KMS-11 (cell line): ENCODE measurements around the gene HSD3B2.

ENCODE experiments used
- H2AFZ ChIP-seq: fragments of 200-600 bp; sonication (generic); 2 replicates; pipeline ENCODE4 v1.6.1; 2016; ENCODE audit warnings: antibody characterized with exemption, mixed run types, low read depth
- H3K27ac ChIP-seq: fragments of 200-600 bp; sonication (generic); 2 replicates; pipeline ENCODE4 v1.6.1; 2016; ENCODE audit warnings: mild to moderate bottlenecking, mixed run types
- H3K27me3 ChIP-seq: fragments of 200-600 bp; sonication (generic); 2 replicates; pipeline ENCODE4 v1.6.1; 2017; ENCODE audit warnings: mild to moderate bottlenecking, low read depth, mixed run types, moderate library complexity; ENCODE audit not compliant: insufficient read depth
- H3K36me3 ChIP-seq: fragments of 200-600 bp; sonication (generic); 2 replicates; pipeline ENCODE4 v1.6.1; 2017; ENCODE audit warnings: mild to moderate bottlenecking, mixed run types; ENCODE audit not compliant: insufficient read depth
- H3K4me1 ChIP-seq: fragments of 200-600 bp; sonication (generic); 2 replicates; pipeline ENCODE4 v1.6.1; 2016; ENCODE audit warnings: mild to moderate bottlenecking, low read depth, mixed run types; ENCODE audit not compliant: poor library complexity, severe bottlenecking
- H3K4me2 ChIP-seq: fragments of 200-600 bp; sonication (generic); 2 replicates; pipeline ENCODE4 v1.7.0; 2016; ENCODE audit warnings: mild to moderate bottlenecking, mixed run types
- H3K4me3 ChIP-seq: fragments of 200-600 bp; sonication (generic); IDR thresholded peaks from 2 replicates; pipeline ENCODE4 v1.6.1; 2017; ENCODE audit warnings: low read depth, low read length, mixed read lengths; ENCODE audit not compliant: insufficient read depth
- H3K79me2 ChIP-seq: fragments of 200-600 bp; sonication (generic); 2 replicates; pipeline ENCODE4 v1.6.1; 2016; ENCODE audit warnings: low read depth, mixed run types; ENCODE audit not compliant: insufficient read depth
- H3K9ac ChIP-seq: fragments of 200-600 bp; sonication (generic); 2 replicates; pipeline ENCODE4 v1.6.1; 2016; ENCODE audit warnings: mild to moderate bottlenecking, mixed run types
- H4K20me1 ChIP-seq: fragments of 200-600 bp; sonication (generic); 2 replicates; pipeline ENCODE4 v1.6.1; 2016; ENCODE audit warnings: mild to moderate bottlenecking, mixed run types; ENCODE audit not compliant: insufficient read depth
- CTCF ChIP-seq: fragments of 200-600 bp; sonication (generic); conservative IDR thresholded peaks from 2 replicates; pipeline ENCODE4 v1.6.1; 2017; ENCODE audit warnings: low read depth, mild to moderate bottlenecking, antibody characterized with exemption, low read length, moderate library complexity, mixed read lengths

HSD3B2 gene

GRCh38 chr1:119422631-119423030 lies 7.7 kb downstream of the HSD3B2 start:
- Histone ChIP-seq H3K79me2 (no peaks in the 10 kb centered on the region), H3K4me1 (no peaks in the 10 kb centered on the region)
- TF ChIP-seq CTCF, result no peak

GRCh38 chr1:119428991-119429390 lies 14.0 kb downstream of the HSD3B2 start:
- H3K27me3 ChIP-seq, result no peaks in the 10 kb centered on the region

More at GRCh38 chr1:119422631-119423030, 7.7 kb downstream of the HSD3B2 start:
- no peak overlapping the region for H3K9ac ChIP-seq
- no peaks in the 10 kb centered on the region for H4K20me1 ChIP-seq
- H3K27me3 ChIP-seq, result no peaks in the 10 kb centered on the region
- H3K36me3 ChIP-seq, result no peaks in the 10 kb centered on the region
- H2AFZ ChIP-seq, result no peak overlapping the region
- H3K27ac ChIP-seq, result no peak overlapping the region
- H3K4me3 ChIP-seq, result no peak overlapping the region
- H3K4me2 ChIP-seq, result no peak overlapping the region

GRCh38 chr1:119429687-119430086 lies 14.7 kb downstream of the HSD3B2 start:
- no peak overlapping the region for H3K4me3 ChIP-seq

More at GRCh38 chr1:119428991-119429390, 14.0 kb downstream of the HSD3B2 start:
- H3K36me3 ChIP-seq, result no peaks in the 10 kb centered on the region
- H3K4me1 ChIP-seq, result no peaks in the 10 kb centered on the region
- no peaks in the 10 kb centered on the region for H3K79me2 ChIP-seq
- H3K4me3 ChIP-seq, result no peak overlapping the region
- H3K9ac ChIP-seq, result no peak overlapping the region
- H3K4me2 ChIP-seq, result no peak overlapping the region
- no peak for TF ChIP-seq CTCF
- no peaks in the 10 kb centered on the region for H4K20me1 ChIP-seq
- H3K27ac ChIP-seq, result no peak overlapping the region
- no peak overlapping the region for H2AFZ ChIP-seq

GRCh38 chr1:119430486-119430885 lies 15.5 kb downstream of the HSD3B2 start:
- Histone ChIP-seq H3K27ac (no peak overlapping the region), H3K27me3 (no peaks in the 10 kb centered on the region), H3K9ac (no peak overlapping the region), H3K4me3 (no peak overlapping the region), H3K36me3 (no peaks in the 10 kb centered on the region), H2AFZ (no peak overlapping the region), H3K4me1 (no peaks in the 10 kb centered on the region), H3K79me2 (no peaks in the 10 kb centered on the region), H4K20me1 (no peaks in the 10 kb centered on the region), H3K4me2 (no peak overlapping the region)
- TF ChIP-seq CTCF, result no peak

More at GRCh38 chr1:119429687-119430086, 14.7 kb downstream of the HSD3B2 start:
- no peak for TF ChIP-seq CTCF
- H3K36me3 ChIP-seq, result no peaks in the 10 kb centered on the region
- H2AFZ ChIP-seq, result no peak overlapping the region
- H3K4me1 ChIP-seq, result no peaks in the 10 kb centered on the region
- no peaks in the 10 kb centered on the region for H4K20me1 ChIP-seq
- no peaks in the 10 kb centered on the region for H3K79me2 ChIP-seq
- H3K9ac ChIP-seq, result no peak overlapping the region
- H3K27me3 ChIP-seq, result no peaks in the 10 kb centered on the region
- no peak overlapping the region for H3K27ac ChIP-seq
- no peak overlapping the region for H3K4me2 ChIP-seq
